ENCODE measurements around the gene EVPL.

GRCh38 chr17:76008630-76009425, 18.3 kb downstream of the EVPL start:
- no peak for TF ChIP-seq CTCF (IDR thresholded peaks at IDR 0.05 in 4 of 5, conservative IDR thresholded peaks at IDR 0.05 in 1 of 5)
- TF ChIP-seq POLR2A (IDR thresholded peaks at IDR 0.05): no peak
